Esophagus muscularis mucosa (tissue), 4 donors: ENCODE measurements around the gene GLMN. TPM values are rescaled to one million over a fixed set of nuclear protein-coding genes. Genes with fewer than 3 reads are reported as not detected.

Source experiments
- DNase-seq: peaks from one replicate; pipeline ENCODE4 v3.0.0-alpha.2; 2017; ENCODE audit errors: extremely low spot score
- H3K27ac ChIP-seq, 4 donors: fragments of 200-600 bp; sonication (generic); replicated peaks in 1 of 4; 1 replicate in 3 of 4; 2 replicates in 1 of 4; pipeline ENCODE4 v1.5.1; 2016 to 2019; ENCODE audit warnings: mild to moderate bottlenecking in 1 of 4
- H3K27me3 ChIP-seq, 4 donors: fragments of 200-600 bp; sonication (generic); one replicate each; pipeline versions ENCODE4 v1.5.1 to v1.6.0; 2016 to 2019
- H3K36me3 ChIP-seq, 4 donors: fragments of 200-600 bp; sonication (generic); one replicate each; pipeline ENCODE4 v1.5.1; 2016 to 2019
- H3K4me1 ChIP-seq, 4 donors: fragments of 200-600 bp; sonication (generic); one replicate each; pipeline ENCODE4 v1.5.1; 2016 to 2019
- H3K4me3 ChIP-seq, 4 donors: fragments of 200-600 bp; sonication (generic); 1 replicate in 2 of 4; 2 replicates in 2 of 4; pipeline ENCODE4 v1.5.1; 2016 to 2019; ENCODE audit warnings: mild to moderate bottlenecking in 4 of 4, moderate library complexity in 1 of 4
- H3K9me3 ChIP-seq, 4 donors: fragments of 200-600 bp; sonication (generic); 1 replicate in 3 of 4; 2 replicates in 1 of 4; pipeline ENCODE4 v1.5.1; 2016 to 2019
- CTCF ChIP-seq, 3 experiments: fragments of 200-600 bp in 2 of 3; fragments of 450-650 bp in 1 of 3; sonication (generic) in 2 of 3; IDR thresholded peaks; one replicate each; pipeline ENCODE4 v1.5.1; 2017 to 2019; ENCODE audit warnings: antibody characterized with exemption in 3 of 3, mild to moderate bottlenecking in 2 of 3, moderate library complexity in 1 of 3
- EP300 ChIP-seq: sonication (generic); formaldehyde crosslinking; IDR thresholded peaks from one replicate; pipeline ENCODE4 v1.6.1; 2017; ENCODE audit warnings: antibody characterized with exemption
- POLR2A ChIP-seq: fragments of 450-650 bp; IDR thresholded peaks from one replicate; pipeline ENCODE4 v1.6.1; 2017; ENCODE audit warnings: antibody characterized with exemption, moderate library complexity, mild to moderate bottlenecking, low read depth
- POLR2AphosphoS5 ChIP-seq, 2 donors: sonication (generic); formaldehyde crosslinking; IDR thresholded peaks; one replicate each; pipeline ENCODE4 v1.6.1; 2017; ENCODE audit warnings: antibody characterized with exemption in 2 of 2
- WGBS: methylation state at CpG from one replicate; pipeline ENCODE4 v1.1.5; 2018; 5-methylcytosine and 5-hydroxymethylcytosine counted together
- intact Hi-C: fragments of 100-400 bp; cut with DNase I; formaldehyde crosslinking; loops from one replicate; pipeline ENCODE4 v1.15.1; 2023
- total RNA-seq, 4 donors: library from RNA; depleted of rRNA; stranded (reverse); fragments of >200 nt; gene quantifications; one replicate each; pipeline versions ENCODE4 v1.1.0 to v1.2.1, GENCODE V29; 2016

The GLMN gene
- total RNA-seq, 4 donors from 2014 or later = 6.0 to 9.1 (median 7.5) TPM

GRCh38 chr1:92315766-92316599 lies 17.2 kb upstream of the GLMN start:
- peaks cover 7 to 52% (median 14%) of the 10 kb centered on the region in 4 donors for H3K36me3 ChIP-seq
- intact Hi-C loops = no loop called here
- no peak overlapping the region for H3K4me3 ChIP-seq
- WGBS = 83% methylated on average over 6 of the region's 6 CpGs
- H3K9me3 ChIP-seq = no peaks in the 10 kb centered on the region
- no peak overlapping the region for H3K27ac ChIP-seq
- H3K4me1 ChIP-seq = no peaks in the 10 kb centered on the region
- DNase-seq = no peak
- no peak for TF ChIP-seq EP300
- no peak for TF ChIP-seq CTCF (IDR thresholded peaks at IDR 0.05)
- no peak for TF ChIP-seq POLR2A
- no peak for TF ChIP-seq POLR2AphosphoS5 (IDR thresholded peaks at IDR 0.05)
- H3K27me3 ChIP-seq = no peaks in the 10 kb centered on the region

- H3K27me3 ChIP-seq = no peaks in the 10 kb centered on the region
- peaks cover 0 to 47% (median 8%) of the 10 kb centered on the region in 4 donors for H3K36me3 ChIP-seq
- no peaks in the 10 kb centered on the region for H3K4me1 ChIP-seq
- no peak overlapping the region for H3K27ac ChIP-seq
- no peak overlapping the region for H3K4me3 ChIP-seq
- 100% methylated on average over 1 of the region's 1 CpG for WGBS
- TF ChIP-seq POLR2A (no peak), CTCF (IDR thresholded peaks at IDR 0.05) (no peak), EP300 (no peak), POLR2AphosphoS5 (IDR thresholded peaks at IDR 0.05) (no peak)
- no peaks in the 10 kb centered on the region for H3K9me3 ChIP-seq
- intact Hi-C loops = no loop called here
- DNase-seq = no peak
Measured at GRCh38 chr1:92314024-92314423, 15.2 kb upstream of the GLMN start.

- intact Hi-C loops = no loop called here
- TF ChIP-seq EP300 (no peak), CTCF (IDR thresholded peaks at IDR 0.05) (peak; percentile 35 to 60 (median 50))
Measured at GRCh38 chr1:92310185-92310597, 11.4 kb upstream of the GLMN start.

GRCh38 chr1:92307980-92308379 lies 9.2 kb upstream of the GLMN start:
- Histone ChIP-seq H3K4me1 (no peaks in the 10 kb centered on the region), H3K9me3 (no peaks in the 10 kb centered on the region), H3K27ac (no peak overlapping the region), H3K36me3 (peaks cover 10 to 77% (median 40%) of the 10 kb centered on the region in 4 donors), H3K4me3 (no peak overlapping the region), H3K27me3 (no peaks in the 10 kb centered on the region)
- WGBS = 75% methylated on average over 4 of the region's 4 CpGs
- DNase-seq = no peak
- TF ChIP-seq POLR2AphosphoS5 (IDR thresholded peaks at IDR 0.05) = no peak
- intact Hi-C loops = no loop called here

More at GRCh38 chr1:92310185-92310597, 11.4 kb upstream of the GLMN start:
- Histone ChIP-seq H3K36me3 (peaks cover 5 to 73% (median 28%) of the 10 kb centered on the region in 4 donors), H3K4me3 (no peak overlapping the region), H3K4me1 (no peaks in the 10 kb centered on the region), H3K9me3 (no peaks in the 10 kb centered on the region), H3K27ac (no peak overlapping the region), H3K27me3 (no peaks in the 10 kb centered on the region)
- DNase-seq = no peak

- Histone ChIP-seq H3K27me3 (no peaks in the 10 kb centered on the region), H3K9me3 (no peaks in the 10 kb centered on the region)
- intact Hi-C loops = no loop called here
Measured at GRCh38 chr1:92306020-92306419, 7.2 kb upstream of the GLMN start.

More at GRCh38 chr1:92306020-92306419, 7.2 kb upstream of the GLMN start:
- Histone ChIP-seq H3K4me3 (no peak overlapping the region), H3K27ac (no peak overlapping the region), H3K36me3 (peaks cover 10 to 63% (median 34%) of the 10 kb centered on the region in 4 donors), H3K4me1 (peaks cover 0 to under 1% (median 0%) of the 10 kb centered on the region in 4 donors)
- no peak for TF ChIP-seq POLR2AphosphoS5 (IDR thresholded peaks at IDR 0.05)
- no peak for TF ChIP-seq EP300
- no peak for TF ChIP-seq CTCF (IDR thresholded peaks at IDR 0.05)
- TF ChIP-seq POLR2A = no peak
- DNase-seq = no peak
